Measurements from ENCODE around the gene GLRB. TPM values are rescaled to one million over a fixed set of nuclear protein-coding genes. Genes with fewer than 3 reads are reported as not detected.
A peak's percentile ranks its signal among the peaks of the same experiment; 100 is the strongest.
"Not testable (repeated sequence)": the region's sequence is repeated elsewhere in the genome, so short reads cannot be mapped to it uniquely, and the experiment has no call there.

Gene GLRB
- total RNA-seq, 1 donor from 2014 or later: 2.7 TPM

DNA sequence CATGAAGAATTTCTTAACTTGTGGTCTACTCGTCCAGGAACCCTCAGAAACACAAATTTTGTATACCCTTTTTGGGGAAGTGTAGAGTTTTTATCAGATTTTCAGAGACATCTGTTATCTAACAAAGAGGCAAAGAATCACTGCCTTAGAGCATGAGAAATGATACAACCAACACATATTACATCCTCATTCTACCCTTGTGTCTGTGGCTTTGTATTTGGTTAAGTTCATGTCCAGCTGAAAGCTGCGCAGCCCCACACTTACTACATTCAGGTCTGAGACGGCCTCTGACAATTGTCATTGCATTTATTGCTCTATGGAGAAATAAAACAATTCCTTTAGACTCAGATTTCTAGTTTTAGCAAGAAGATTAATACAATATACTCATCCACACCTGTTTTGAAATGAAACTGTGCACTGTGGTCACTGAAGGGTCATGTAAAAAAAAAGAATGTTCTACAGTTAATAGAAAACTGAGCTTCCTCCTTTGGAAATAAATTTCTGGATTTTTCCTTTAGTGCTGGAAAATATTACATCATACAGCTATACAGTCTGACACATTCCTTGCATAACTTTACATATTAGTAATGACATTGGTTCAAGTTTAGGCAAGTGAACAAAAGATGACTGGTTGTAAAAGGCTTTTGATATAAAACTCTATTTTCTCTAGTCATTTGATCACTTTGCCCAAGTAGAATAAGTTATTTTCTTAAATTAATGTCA lies 39.8 kb downstream of the GLRB start:
- no peak for ATAC-seq
- no peak for DNase-seq (ENCODE audit: low spot score)
- intact Hi-C loops (cut with DNase I): no loop called here

DNA sequence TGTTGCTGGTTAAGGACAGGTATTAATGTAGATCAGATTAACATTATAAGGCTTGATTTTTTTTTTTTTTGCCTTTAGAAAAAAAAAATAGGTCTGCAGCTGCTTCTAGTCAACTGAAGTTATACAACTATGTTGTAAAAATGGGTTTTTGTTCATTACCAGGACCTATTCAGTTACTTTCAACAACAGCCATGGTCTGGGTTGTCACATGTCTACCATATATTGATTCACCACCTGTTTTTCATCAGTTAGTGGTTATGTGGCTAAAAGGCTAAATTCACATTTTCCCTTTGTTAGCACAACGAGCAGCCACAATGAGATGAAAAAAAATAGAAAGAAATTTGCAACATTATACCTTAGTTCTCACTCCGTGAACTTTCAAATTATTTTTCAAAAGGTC lies 45.5 kb downstream of the GLRB start:
- intact Hi-C loops (cut with DNase I): no loop called here
- ATAC-seq (no peak), DNase-seq (ENCODE audit: low spot score) (no peak)

DNA sequence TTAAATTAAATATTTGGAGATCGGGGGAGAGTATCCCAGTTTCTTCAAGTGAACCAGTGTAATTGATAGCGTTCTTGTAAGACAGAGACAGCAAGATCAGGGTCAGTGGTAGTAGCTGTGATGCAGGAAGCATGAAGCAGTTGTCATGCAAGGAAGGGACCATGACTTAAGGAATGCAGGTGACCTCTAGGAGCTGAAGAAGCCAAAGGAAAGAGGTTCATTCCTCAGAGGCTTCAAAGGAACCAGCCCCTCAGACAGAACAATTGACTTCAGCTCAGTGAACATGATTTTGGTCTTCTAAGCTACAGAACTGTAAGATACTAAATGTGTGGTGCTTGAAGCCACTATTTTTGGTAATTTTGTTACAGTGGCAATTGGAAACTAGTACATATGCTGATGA lies 51.6 kb downstream of the GLRB start:
- no peak for DNase-seq (ENCODE audit: low spot score)
- ATAC-seq: no peak
- intact Hi-C loops (cut with DNase I): no loop called here

GRCh38 chr4:157128395-157128794 lies 52.4 kb downstream of the GLRB start:
- DNase-seq (ENCODE audit: low spot score) (no peak), ATAC-seq (no peak)
- intact Hi-C loops (cut with DNase I): no loop called here

GRCh38 chr4:157141976-157142375 lies 66.0 kb downstream of the GLRB start:
- intact Hi-C loops (cut with DNase I): no loop called here
- no peak for DNase-seq (ENCODE audit: low spot score)

GRCh38 chr4:157143369-157143768 lies 67.4 kb downstream of the GLRB start:
- DNase-seq (ENCODE audit: low spot score) (no peak), ATAC-seq (no peak)

More at GRCh38 chr4:157141976-157142375, 66.0 kb downstream of the GLRB start:
- ATAC-seq: no peak

DNA sequence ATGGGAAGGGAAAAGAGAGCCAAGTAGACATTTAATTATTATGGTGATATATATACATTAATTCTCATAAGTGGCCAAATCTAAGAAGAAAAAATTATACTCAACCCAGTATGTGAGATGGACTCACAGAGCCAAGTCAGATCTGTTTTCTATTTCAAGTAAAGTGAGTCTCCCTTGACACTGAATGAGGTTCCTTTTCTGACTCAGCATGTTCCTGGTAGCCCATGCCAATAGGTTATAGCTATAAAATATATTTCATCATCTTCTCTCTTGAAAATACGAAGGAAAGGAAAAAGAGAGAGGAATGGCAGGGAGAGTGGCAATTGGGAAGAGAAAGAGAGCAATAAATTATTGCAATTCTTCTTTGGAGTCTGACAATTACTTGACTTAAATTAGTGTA lies 75.8 kb downstream of the GLRB start:
- intact Hi-C loops (cut with DNase I): no loop called here
- ATAC-seq: no peak

More at GRCh38 chr4:157143369-157143768, 67.4 kb downstream of the GLRB start:
- intact Hi-C loops (cut with DNase I): no loop called here

DNA sequence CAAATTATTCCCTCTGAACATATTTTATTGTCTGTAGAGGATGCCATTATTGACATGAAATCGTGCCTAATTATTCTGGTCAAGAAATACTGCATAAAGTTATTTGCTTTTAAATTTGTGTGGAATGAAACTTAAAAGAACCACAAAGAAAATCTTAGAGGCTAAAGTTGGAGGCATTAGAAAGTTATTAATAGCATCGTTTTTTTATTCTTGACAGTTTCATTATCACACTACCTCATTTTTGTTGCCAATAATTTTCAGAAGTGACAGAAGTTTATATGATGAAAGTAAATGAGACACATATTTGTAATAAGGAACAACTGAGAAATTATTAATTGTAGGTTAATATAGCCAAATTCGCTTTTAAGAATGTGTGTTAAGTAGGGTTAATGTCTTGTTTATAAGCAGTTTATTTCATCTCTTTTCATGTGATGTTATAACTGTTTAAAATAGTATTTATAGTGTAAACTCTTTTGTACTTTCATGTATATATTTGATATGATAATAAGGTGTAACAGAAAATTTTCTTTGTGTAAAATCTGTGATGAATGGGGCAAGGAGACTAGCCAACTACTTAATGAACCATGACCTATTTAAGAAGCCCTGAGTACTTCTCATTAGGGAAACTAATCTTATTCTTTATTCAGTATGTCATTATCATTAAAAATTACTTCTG lies 90.1 kb downstream of the GLRB start:
- DNase-seq (ENCODE audit: low spot score) (no peak), ATAC-seq (no peak)
- intact Hi-C loops (cut with DNase I): no loop called here

More for the DNA sequence above, 75.8 kb downstream of the GLRB start:
- no peak for DNase-seq (ENCODE audit: low spot score)

DNA sequence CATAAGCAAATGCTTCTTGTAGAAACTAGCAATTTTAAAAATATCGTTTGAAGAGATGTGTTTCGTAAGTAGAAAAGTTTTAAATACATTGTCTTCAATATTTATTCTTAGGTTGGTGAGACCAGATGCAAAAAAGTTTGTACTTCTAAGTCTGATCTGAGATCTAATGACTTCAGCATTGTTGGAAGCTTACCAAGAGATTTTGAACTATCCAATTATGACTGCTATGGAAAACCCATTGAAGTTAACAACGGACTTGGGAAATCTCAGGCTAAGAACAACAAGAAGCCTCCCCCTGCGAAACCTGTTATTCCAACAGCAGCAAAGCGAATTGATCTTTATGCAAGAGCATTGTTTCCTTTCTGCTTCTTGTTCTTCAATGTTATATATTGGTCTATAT lies 94.4 kb downstream of the GLRB start:
- intact Hi-C loops (cut with DNase I): no loop called here
- ATAC-seq: no peak
- DNase-seq (ENCODE audit: low spot score): no peak

DNA sequence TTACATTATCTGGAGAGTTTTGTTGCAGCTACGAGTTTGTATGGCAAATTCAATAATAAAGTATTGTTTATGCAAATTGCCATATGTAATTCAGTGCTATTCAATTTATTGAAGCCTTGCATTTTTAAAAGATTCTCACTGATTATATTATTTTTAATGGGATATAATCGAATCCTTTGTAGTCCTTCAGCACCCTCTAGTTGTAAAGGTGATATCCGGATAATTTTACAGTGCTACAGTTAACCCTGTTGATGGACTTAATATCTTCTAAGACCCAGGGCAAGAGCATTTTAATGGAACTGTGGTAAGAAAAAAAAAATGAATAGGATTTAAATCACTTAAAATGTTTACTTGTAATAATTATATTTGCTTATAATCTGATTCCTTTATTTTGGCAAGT lies 96.1 kb downstream of the GLRB start:
- intact Hi-C loops (cut with DNase I): no loop called here
- ATAC-seq: no peak
- no peak for DNase-seq (ENCODE audit: low spot score)

DNA sequence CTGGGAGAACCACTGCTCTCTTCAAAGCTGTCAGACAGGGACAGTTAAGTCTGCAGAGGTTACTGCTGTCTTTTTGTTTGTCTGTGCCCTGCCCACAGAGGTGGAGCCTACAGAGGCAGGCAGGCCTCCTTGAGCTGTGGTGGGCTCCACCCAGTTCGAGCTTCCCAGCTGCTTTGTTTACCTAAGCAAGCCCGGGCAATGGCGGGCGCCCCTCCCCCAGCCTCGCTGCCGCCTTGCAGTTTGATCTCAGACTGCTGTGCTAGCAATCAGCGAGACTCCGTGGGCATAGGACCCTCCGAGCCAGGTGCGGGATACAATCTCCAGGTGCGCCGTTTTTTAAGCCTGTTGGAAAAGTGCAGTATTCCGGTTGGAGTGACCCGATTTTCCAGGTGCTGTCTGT lies 104.3 kb downstream of the GLRB start:
- DNase-seq (ENCODE audit: low spot score); ATAC-seq; intact Hi-C loops (cut with DNase I): not testable (repeated sequence)

- intact Hi-C loops (cut with DNase I): no loop called here
- ATAC-seq: no peak
- DNase-seq (ENCODE audit: low spot score): no peak
Observed at GRCh38 chr4:157184300-157184699, 108.3 kb downstream of the GLRB start.

- ATAC-seq (no peak), DNase-seq (ENCODE audit: low spot score) (no peak)
- intact Hi-C loops (cut with DNase I): no loop called here
Observed at GRCh38 chr4:157185363-157185762, 109.4 kb downstream of the GLRB start.

DNA sequence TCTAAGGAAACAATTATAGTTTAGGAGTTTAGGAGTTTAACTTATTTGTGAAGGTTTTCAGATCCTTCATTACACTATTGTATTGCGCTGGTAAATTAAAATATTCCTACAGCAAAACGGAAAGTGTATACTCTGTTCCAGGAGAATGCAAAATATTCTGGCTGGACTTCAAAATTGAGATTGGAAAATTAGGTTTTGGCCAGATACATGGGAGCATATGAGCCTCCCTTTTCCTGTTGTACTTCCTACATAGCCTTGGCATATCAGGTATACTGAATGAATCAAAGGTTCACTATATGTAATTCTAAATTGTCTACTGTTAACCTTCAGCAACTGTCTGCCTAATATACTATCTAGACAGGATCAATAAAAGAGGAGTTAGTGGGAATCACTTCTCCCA lies 119.4 kb downstream of the GLRB start:
- ATAC-seq (no peak), DNase-seq (ENCODE audit: low spot score) (no peak)
- intact Hi-C loops (cut with DNase I): no loop called here

DNA sequence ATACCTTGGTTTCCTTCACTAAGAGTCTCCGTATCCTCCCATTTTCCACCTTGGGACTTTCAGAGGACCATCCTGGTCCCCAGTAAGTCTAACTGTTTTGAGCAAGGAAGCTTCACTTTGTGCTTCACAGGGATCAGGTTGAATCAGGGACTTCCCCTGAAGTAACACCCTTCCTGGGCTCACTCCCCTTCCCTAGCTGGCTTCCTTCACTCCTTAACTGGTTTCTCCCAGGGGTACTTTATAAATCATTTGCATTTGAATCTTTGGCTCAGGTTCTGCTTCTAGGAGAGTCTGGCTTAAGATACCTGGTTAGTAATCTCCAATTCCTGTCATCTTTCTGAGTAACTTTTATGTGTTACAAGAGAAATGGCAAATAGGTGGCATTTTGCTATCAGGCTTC lies 120.1 kb downstream of the GLRB start:
- ATAC-seq: no peak
- intact Hi-C loops (cut with DNase I): no loop called here

GRCh38 chr4:157204634-157205244 lies 128.8 kb downstream of the GLRB start:
- ATAC-seq (no peak), DNase-seq (ENCODE audit: low spot score) (no peak)
- intact Hi-C loops (cut with DNase I): no loop called here

More for the DNA sequence above, 120.1 kb downstream of the GLRB start:
- DNase-seq (ENCODE audit: low spot score): no peak

DNA sequence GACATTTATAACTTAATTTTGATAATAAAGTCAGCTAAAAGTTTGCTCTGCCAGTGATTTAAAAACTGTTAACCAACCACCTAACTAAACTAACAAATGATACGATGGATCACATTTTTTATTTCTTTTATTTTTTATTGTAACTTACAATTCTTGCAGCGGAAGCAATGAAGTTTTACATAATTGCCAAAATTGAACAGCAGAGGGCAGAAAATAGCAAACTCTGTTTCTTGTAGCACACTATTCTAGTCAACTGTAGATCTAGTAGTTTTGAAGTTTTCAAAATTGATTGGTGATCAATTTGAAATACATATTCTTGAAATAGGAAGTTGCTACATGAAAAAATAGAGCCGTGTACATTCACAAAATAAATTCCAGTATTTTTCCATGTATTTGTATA lies 141.8 kb downstream of the GLRB start:
- intact Hi-C loops (cut with DNase I): no loop called here
- ATAC-seq (no peak), DNase-seq (ENCODE audit: low spot score) (no peak)

DNA sequence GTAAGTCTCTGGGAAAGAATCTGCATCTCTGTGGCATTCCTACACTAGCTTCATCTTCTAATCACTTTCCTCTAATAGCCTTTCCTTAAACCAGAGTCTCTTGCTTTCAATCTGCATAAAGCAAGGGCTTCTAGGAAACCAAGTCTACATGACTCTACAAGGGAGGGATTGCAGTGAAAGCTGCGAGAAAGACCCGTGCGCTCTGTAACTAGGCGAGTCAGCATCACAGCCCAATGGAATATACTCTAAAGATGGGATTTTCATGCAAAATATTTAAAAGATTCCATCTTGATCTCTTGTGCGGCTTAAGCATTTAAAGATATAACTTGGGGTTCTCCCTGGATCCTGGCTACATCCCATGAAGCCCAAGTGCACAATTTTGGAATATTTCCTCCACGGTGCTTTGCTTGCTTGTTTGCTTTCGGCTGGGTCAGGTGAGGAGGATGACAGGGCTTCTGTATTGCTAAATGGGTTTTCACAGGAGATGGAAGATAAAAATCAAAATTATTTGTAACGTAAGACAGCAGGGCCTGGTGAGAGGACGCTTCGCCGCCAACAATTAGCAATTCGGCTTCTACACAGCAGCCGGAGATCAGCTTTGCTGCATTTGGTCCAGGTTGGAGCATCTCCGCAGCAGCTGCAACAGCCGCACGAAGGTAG lies 143.9 kb downstream of the GLRB start:
- ATAC-seq (no peak), DNase-seq (ENCODE audit: low spot score) (no peak)
- intact Hi-C loops (cut with DNase I): loop anchor here (5.0 kb wide), 1 partner anchor 757 kb away; no protein-coding TSS in a partner anchor

DNA sequence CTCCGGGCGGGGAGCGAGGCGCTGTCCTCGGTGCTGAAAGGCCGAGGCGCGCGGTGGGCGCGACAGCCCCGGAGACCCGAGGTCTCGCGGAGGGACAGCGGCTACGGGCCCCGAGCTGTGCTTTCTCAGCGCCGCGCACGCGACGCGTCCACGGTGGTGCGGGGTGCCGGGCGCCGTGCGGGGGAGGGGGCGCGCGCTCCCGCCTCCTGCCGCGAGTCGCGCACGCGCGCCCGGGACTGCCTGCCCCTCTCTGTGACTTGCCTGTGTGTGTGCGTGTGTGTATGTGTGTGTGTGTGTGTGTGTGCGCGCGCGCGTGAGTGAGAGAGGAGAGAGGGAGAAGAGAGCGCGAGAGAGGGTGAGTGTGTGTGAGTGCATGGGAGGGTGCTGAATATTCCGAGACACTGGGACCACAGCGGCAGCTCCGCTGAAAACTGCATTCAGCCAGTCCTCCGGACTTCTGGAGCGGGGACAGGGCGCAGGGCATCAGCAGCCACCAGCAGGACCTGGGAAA lies 144.5 kb downstream of the GLRB start, which contains the start of gene GRIA2:
GRIA2 (plus strand) TSS at position 358 of the 511 bp plus-strand sequence. CDS start 315 bp downstream, outside the sequence.
- ATAC-seq (peak; percentile 75), DNase-seq (ENCODE audit: low spot score) (peak; percentile 68)
- intact Hi-C loops (cut with DNase I): loop anchor here (5.0 kb wide), 1 partner anchor 757 kb away; no protein-coding TSS in a partner anchor
